ENCODE measurements around the gene CDC42. TPM values are rescaled to one million over a fixed set of nuclear protein-coding genes. Genes with fewer than 3 reads are reported as not detected.

CDC42 gene
- total RNA-seq, 1 experiment from 2014 or later = 217 TPM

DNA sequence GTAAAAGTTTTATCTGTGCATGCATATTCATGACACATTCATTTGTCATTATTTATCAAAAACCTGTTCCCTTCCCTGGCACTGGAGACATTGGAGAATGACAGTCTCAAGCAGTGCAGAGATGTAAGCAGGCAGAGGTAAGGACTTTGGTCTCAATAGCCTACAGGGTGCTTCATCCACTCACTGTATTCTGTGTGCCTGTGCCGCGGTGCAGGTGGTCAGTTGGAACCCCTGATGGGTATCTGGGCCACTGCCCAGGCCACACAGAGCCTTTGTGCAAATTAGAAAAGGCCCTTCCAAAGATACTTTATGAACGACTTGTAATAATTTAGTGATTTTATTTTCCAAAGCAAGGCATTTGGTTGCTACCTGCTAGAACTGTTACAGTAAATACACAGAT is 44.0 kb downstream of the CDC42 start (continued):
- no peak for TF ChIP-seq ZBTB33 (IDR thresholded peaks at IDR 0.05; ENCODE audit: extremely low read depth, insufficient replicate concordance, low read length)
- no peak for TF ChIP-seq SRF (IDR thresholded peaks at IDR 0.05; ENCODE audit: low read depth)
- no peak for TF ChIP-seq ATF3 (IDR thresholded peaks at IDR 0.05)
- TF ChIP-seq EZH2 (IDR thresholded peaks at IDR 0.05) = no peak
- TF ChIP-seq, protein P1, sequence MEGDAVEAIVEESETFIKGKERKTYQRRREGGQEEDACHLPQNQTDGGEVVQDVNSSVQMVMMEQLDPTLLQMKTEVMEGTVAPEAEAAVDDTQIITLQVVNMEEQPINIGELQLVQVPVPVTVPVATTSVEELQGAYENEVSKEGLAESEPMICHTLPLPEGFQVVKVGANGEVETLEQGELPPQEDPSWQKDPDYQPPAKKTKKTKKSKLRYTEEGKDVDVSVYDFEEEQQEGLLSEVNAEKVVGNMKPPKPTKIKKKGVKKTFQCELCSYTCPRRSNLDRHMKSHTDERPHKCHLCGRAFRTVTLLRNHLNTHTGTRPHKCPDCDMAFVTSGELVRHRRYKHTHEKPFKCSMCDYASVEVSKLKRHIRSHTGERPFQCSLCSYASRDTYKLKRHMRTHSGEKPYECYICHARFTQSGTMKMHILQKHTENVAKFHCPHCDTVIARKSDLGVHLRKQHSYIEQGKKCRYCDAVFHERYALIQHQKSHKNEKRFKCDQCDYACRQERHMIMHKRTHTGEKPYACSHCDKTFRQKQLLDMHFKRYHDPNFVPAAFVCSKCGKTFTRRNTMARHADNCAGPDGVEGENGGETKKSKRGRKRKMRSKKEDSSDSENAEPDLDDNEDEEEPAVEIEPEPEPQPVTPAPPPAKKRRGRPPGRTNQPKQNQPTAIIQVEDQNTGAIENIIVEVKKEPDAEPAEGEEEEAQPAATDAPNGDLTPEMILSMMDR (IDR thresholded peaks at IDR 0.05 in 2 of 3, conservative IDR thresholded peaks at IDR 0.05 in 1 of 3; ENCODE audit: borderline replicate concordance in 1 of 3, insufficient read depth in 1 of 3, low read depth in 2 of 3, low read length in 2 of 3) = no peak

- POLR2A ChIA-PET = no interaction called here
Measured at GRCh38 chr1:22098752-22099151, 46.2 kb downstream of the CDC42 start.

More at GRCh38 chr1:22098752-22099151, 46.2 kb downstream of the CDC42 start:
- ChIA-PET RAD21 (ENCODE audit: low non-redundant PET in 1 of 2, low total read pairs in 2 of 2, uncharacterized antibody in 2 of 2, unreplicated experiment in 2 of 2) (no interaction called here), CTCF (no interaction called here)
- Histone ChIP-seq H3K27ac (ENCODE audit: low read depth, low read length) (no peak overlapping the region), H3K36me3 (ENCODE audit: control insufficient read depth in 1 of 2, insufficient read depth in 2 of 2, low read length in 2 of 2) (peaks cover 0 to 14% of the 10 kb centered on the region in 2 experiments; a peak in 3 of 4 replicates), H3K9ac (ENCODE audit: low read length) (no peak overlapping the region), H3K27me3 (ENCODE audit: insufficient read depth, low read length) (no peaks in the 10 kb centered on the region), H3K9me3 (ENCODE audit: control insufficient read depth in 1 of 2, insufficient read depth in 1 of 2, low read depth in 1 of 2, low read length in 2 of 2) (no peaks in the 10 kb centered on the region), H2AFZ (ENCODE audit: low read depth, low read length, poor library complexity, severe bottlenecking) (no peak overlapping the region), H4K20me1 (ENCODE audit: insufficient read depth) (peaks cover 15% of the 10 kb centered on the region), H3K4me1 (ENCODE audit: control insufficient read depth in 1 of 2, insufficient read depth in 2 of 2, low read length in 2 of 2) (no peaks in the 10 kb centered on the region), H3K9me2 (ENCODE audit: insufficient read depth) (no peaks in the 10 kb centered on the region), H3K4me3 (replicated peaks in 1 of 2; ENCODE audit: low read depth in 1 of 2, low read length in 2 of 2) (no peak overlapping the region), H3K79me2 (ENCODE audit: insufficient read depth, low read length) (peaks cover 70% of the 10 kb centered on the region), H3K4me2 (ENCODE audit: low read length) (no peak overlapping the region)
- ATAC-seq (no peak), DNase-seq (ENCODE audit: low read depth, low spot score) (no peak)
- no TSS peak for BruUV-seq (replicated peaks)
- TF ChIP-seq, protein P2, sequence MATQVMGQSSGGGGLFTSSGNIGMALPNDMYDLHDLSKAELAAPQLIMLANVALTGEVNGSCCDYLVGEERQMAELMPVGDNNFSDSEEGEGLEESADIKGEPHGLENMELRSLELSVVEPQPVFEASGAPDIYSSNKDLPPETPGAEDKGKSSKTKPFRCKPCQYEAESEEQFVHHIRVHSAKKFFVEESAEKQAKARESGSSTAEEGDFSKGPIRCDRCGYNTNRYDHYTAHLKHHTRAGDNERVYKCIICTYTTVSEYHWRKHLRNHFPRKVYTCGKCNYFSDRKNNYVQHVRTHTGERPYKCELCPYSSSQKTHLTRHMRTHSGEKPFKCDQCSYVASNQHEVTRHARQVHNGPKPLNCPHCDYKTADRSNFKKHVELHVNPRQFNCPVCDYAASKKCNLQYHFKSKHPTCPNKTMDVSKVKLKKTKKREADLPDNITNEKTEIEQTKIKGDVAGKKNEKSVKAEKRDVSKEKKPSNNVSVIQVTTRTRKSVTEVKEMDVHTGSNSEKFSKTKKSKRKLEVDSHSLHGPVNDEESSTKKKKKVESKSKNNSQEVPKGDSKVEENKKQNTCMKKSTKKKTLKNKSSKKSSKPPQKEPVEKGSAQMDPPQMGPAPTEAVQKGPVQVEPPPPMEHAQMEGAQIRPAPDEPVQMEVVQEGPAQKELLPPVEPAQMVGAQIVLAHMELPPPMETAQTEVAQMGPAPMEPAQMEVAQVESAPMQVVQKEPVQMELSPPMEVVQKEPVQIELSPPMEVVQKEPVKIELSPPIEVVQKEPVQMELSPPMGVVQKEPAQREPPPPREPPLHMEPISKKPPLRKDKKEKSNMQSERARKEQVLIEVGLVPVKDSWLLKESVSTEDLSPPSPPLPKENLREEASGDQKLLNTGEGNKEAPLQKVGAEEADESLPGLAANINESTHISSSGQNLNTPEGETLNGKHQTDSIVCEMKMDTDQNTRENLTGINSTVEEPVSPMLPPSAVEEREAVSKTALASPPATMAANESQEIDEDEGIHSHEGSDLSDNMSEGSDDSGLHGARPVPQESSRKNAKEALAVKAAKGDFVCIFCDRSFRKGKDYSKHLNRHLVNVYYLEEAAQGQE (IDR thresholded peaks at IDR 0.05; ENCODE audit: low read depth) = no peak
- no peak for TF ChIP-seq ELF1 (IDR thresholded peaks at IDR 0.05; ENCODE audit: borderline replicate concordance, low read depth)
- no peak for TF ChIP-seq POLR2A (IDR thresholded peaks at IDR 0.05; ENCODE audit: borderline replicate concordance, extremely low read depth, insufficient read depth, insufficient read length)
- no peak for TF ChIP-seq EZH2 (IDR thresholded peaks at IDR 0.05)
- TF ChIP-seq ATF3 (IDR thresholded peaks at IDR 0.05) = no peak
- intact Hi-C loops (cut with micrococcal nuclease) = no loop called here
